Measurements from ENCODE around the gene SECISBP2.

SECISBP2 gene

DNA sequence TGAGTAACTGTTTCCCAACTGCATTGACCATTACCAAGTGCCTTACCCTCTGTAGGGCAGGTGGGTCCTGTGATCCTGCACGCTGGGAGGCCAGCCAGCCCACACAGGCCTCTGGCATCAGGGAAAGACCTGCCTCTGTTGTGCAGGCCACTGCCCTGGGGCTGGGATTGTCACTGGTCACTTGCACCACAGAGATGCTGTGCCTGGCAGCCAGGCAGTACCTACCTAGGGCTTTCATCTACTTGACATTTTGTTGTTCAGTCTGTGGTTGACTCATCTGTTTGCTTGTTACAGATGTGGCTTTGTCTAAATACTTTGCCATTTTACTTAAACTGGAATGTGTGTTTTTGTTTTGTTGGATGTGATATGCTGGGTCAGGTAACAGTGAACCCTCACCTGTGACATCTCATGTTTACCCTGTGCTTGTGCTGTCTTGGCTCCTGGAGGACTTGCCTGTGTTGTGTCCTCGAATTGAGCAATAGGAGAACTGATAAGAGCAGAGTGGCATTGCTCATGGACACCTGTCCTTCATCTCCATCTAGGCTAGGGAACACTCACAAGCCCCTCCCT lies 32.8 kb downstream of the SECISBP2 start:
- Histone ChIP-seq H3K4me3 (ENCODE audit: low read depth, low read length) (no peak overlapping the region), H4K91ac (ENCODE audit: low read depth, low read length) (no peak overlapping the region), H3K9ac (ENCODE audit: low read length) (no peak overlapping the region), H2AK5ac (ENCODE audit: low read length) (no peak overlapping the region), H3K23ac (ENCODE audit: low read length) (peak overlapping the region; percentile 42), H3K18ac (ENCODE audit: low read length) (no peak overlapping the region), H3K36me3 (ENCODE audit: control insufficient read depth in 1 of 2, insufficient read depth in 2 of 2, low read length in 2 of 2) (peaks cover 61 to 81% of the 10 kb centered on the region in 2 experiments), H3K4ac (ENCODE audit: low read depth, low read length) (no peak overlapping the region), H3K4me1 (ENCODE audit: control insufficient read depth in 1 of 2, insufficient read depth in 2 of 2, low read length in 2 of 2) (no peaks in the 10 kb centered on the region), H2AFZ (ENCODE audit: insufficient read depth, low read length, poor library complexity) (no peak overlapping the region), H3K27me3 (ENCODE audit: insufficient read depth, low read length) (no peaks in the 10 kb centered on the region), H2BK12ac (ENCODE audit: low read length) (no peak overlapping the region), H4K8ac (ENCODE audit: low read depth, low read length) (no peak overlapping the region), H4K12ac (ENCODE audit: low read depth, low read length) (no peak overlapping the region), H3K4me2 (ENCODE audit: low read length) (no peak overlapping the region), H3K79me2 (ENCODE audit: control insufficient read depth, insufficient read depth, low read length, poor library complexity) (no peaks in the 10 kb centered on the region), H3K9me3 (ENCODE audit: insufficient read depth, low read depth, low read length) (peaks cover 7% of the 10 kb centered on the region), H3K27ac (ENCODE audit: low read depth, low read length) (no peak overlapping the region), H2BK5ac (ENCODE audit: low read depth, low read length, poor library complexity) (no peak overlapping the region), H3K14ac (ENCODE audit: low read length) (no peak overlapping the region), H3K79me1 (ENCODE audit: low read length) (no peaks in the 10 kb centered on the region), H2BK120ac (ENCODE audit: insufficient read depth, low read length, poor library complexity) (no peak overlapping the region)
- peak in 1 of 2 donors; percentile 52 for DNase-seq
- no CpG with 5 or more reads among the region's 2 CpGs for WGBS (ENCODE audit: extremely low coverage, insufficient coverage, insufficient read length)

DNA sequence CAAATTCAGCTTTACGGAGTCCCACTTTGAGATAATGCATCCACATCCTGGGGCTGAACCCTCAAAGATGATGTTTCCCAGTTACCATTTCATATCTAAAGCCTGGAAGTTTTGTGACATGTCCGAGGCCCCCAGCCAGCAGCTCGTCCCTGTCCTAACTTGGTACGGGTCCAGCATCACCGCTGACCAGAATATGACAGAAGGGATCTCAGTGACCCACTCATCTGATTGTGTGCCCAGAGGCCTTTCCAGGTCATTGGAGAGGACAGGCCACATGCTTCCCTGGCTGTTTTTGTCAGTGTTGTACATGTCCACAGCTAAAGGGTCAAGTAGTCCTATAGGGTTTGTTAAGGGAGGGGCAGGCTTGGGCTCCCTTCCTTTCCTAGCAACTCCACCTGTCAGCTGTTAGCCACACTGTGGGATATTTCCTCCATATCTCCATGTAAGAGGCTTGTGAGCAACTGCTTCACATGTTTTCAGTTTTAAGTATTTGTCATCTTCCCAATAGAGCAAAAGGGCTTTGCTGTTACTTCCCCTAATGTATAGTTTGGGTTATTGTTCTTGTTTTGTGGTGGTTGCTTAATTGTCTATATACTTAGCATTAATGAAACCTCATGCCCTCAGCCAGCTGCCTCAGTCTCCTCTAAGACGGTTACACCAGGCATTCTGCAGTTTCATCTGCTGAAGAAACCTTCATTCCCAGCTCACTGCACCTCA lies 33.4 kb downstream of the SECISBP2 start:
- Histone ChIP-seq H4K8ac (ENCODE audit: low read depth, low read length) (no peak overlapping the region), H3K27ac (ENCODE audit: low read depth, low read length) (no peak overlapping the region), H3K14ac (ENCODE audit: low read length) (no peak overlapping the region), H3K79me1 (ENCODE audit: low read length) (no peaks in the 10 kb centered on the region), H3K4ac (ENCODE audit: low read depth, low read length) (no peak overlapping the region), H3K9me3 (ENCODE audit: insufficient read depth, low read depth, low read length) (peaks cover 7% of the 10 kb centered on the region), H3K79me2 (ENCODE audit: control insufficient read depth, insufficient read depth, low read length, poor library complexity) (no peaks in the 10 kb centered on the region), H3K27me3 (ENCODE audit: insufficient read depth, low read length) (no peaks in the 10 kb centered on the region), H2AFZ (ENCODE audit: insufficient read depth, low read length, poor library complexity) (no peak overlapping the region), H2BK12ac (ENCODE audit: low read length) (no peak overlapping the region), H3K23ac (ENCODE audit: low read length) (no peak overlapping the region), H2BK5ac (ENCODE audit: low read depth, low read length, poor library complexity) (no peak overlapping the region), H2AK5ac (ENCODE audit: low read length) (no peak overlapping the region), H4K91ac (ENCODE audit: low read depth, low read length) (no peak overlapping the region), H3K4me1 (ENCODE audit: control insufficient read depth in 1 of 2, insufficient read depth in 2 of 2, low read length in 2 of 2) (no peaks in the 10 kb centered on the region), H3K4me3 (ENCODE audit: low read depth, low read length) (no peak overlapping the region), H3K36me3 (ENCODE audit: control insufficient read depth in 1 of 2, insufficient read depth in 2 of 2, low read length in 2 of 2) (peaks cover 59 to 78% of the 10 kb centered on the region in 2 experiments), H3K4me2 (ENCODE audit: low read length) (no peak overlapping the region), H3K9ac (ENCODE audit: low read length) (no peak overlapping the region), H4K12ac (ENCODE audit: low read depth, low read length) (no peak overlapping the region), H2BK120ac (ENCODE audit: insufficient read depth, low read length, poor library complexity) (no peak overlapping the region), H3K18ac (ENCODE audit: low read length) (no peak overlapping the region)
- no peak for DNase-seq
- WGBS (ENCODE audit: extremely low coverage, insufficient coverage, insufficient read length): no CpG with 5 or more reads among the region's 6 CpGs

DNA sequence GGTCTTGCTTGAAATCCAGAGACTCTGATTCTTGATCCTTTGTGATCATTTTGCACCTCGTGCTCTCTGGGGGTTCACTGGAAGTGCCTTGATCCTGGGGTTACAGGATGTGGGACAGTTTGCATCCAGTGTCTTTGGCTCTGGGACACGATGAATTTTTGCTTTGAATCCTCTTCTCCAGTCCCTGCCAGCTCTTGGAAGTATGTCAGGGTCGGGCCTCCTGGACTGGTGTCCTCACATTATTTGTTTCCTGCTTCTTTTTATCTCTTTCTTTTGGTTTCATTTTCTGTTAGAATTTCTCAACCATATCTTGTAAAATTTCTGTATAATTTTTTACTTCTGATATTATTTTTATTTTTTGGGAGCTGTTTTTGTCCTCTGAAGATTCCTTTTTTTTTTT lies 34.2 kb downstream of the SECISBP2 start:
- Histone ChIP-seq H4K12ac (ENCODE audit: low read depth, low read length) (no peak overlapping the region), H3K27me3 (ENCODE audit: insufficient read depth, low read length) (no peaks in the 10 kb centered on the region), H3K18ac (ENCODE audit: low read length) (no peak overlapping the region), H2BK5ac (ENCODE audit: low read depth, low read length, poor library complexity) (no peak overlapping the region), H3K79me2 (ENCODE audit: control insufficient read depth, insufficient read depth, low read length, poor library complexity) (no peaks in the 10 kb centered on the region), H3K79me1 (ENCODE audit: low read length) (no peaks in the 10 kb centered on the region), H2BK120ac (ENCODE audit: insufficient read depth, low read length, poor library complexity) (no peak overlapping the region), H2AK5ac (ENCODE audit: low read length) (no peak overlapping the region), H3K14ac (ENCODE audit: low read length) (no peak overlapping the region), H3K23ac (ENCODE audit: low read length) (no peak overlapping the region), H3K4me1 (ENCODE audit: control insufficient read depth in 1 of 2, insufficient read depth in 2 of 2, low read length in 2 of 2) (no peaks in the 10 kb centered on the region), H3K4me2 (ENCODE audit: low read length) (no peak overlapping the region), H2BK12ac (ENCODE audit: low read length) (no peak overlapping the region), H3K27ac (ENCODE audit: low read depth, low read length) (no peak overlapping the region), H3K4ac (ENCODE audit: low read depth, low read length) (no peak overlapping the region), H3K36me3 (ENCODE audit: control insufficient read depth in 1 of 2, insufficient read depth in 2 of 2, low read length in 2 of 2) (peaks cover 62 to 78% of the 10 kb centered on the region in 2 experiments), H3K4me3 (ENCODE audit: low read depth, low read length) (no peak overlapping the region), H2AFZ (ENCODE audit: insufficient read depth, low read length, poor library complexity) (no peak overlapping the region), H3K9me3 (ENCODE audit: insufficient read depth, low read depth, low read length) (peaks cover 7% of the 10 kb centered on the region), H4K8ac (ENCODE audit: low read depth, low read length) (no peak overlapping the region), H4K91ac (ENCODE audit: low read depth, low read length) (no peak overlapping the region), H3K9ac (ENCODE audit: low read length) (no peak overlapping the region)
- WGBS (ENCODE audit: extremely low coverage, insufficient coverage, insufficient read length): no CpG with 5 or more reads among the region's 3 CpGs
- DNase-seq: no peak

DNA sequence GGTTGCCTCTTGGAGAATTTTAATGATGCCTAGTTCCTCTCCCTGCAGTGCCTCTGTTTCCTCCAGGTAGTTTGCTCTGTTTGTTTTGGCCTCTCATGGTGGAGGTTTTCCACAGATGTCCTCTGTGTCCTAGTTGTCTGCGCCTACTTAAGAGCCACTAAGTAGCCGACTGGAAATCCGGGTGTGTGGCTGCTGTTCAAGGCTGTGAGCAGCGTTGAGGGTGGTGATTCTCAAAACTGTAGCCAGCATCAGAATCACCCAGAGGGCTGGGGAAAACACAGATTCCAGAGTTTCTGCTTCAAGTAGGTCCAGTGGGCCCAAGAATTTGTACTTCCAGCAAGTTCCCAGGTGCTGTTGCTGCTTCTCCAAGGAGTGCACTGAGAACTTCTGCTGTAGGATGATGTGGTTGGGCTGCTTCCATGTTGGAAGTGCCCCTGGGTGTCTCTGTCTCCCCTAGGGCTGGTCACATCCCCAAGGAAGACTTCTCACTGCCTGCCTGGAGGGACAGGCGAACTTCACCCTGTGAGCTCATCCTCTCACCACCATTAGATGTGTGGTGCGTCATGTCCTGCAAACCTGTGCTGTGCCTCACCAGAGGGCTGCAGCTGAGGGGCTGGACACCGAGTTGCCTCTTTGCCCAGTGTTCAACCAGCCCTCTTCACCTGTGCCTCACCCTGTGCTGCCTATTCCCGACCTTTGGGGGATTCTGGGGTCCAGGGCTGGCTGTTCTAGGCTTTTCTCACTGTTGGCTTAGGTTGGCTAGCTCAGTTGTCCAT lies 34.8 kb downstream of the SECISBP2 start:
- H3K9me3 ChIP-seq (ENCODE audit: insufficient read depth, low read depth, low read length): peaks cover 7% of the 10 kb centered on the region
- H4K8ac ChIP-seq (ENCODE audit: low read depth, low read length): no peak overlapping the region
- WGBS (ENCODE audit: extremely low coverage, insufficient coverage, insufficient read length): no CpG with 5 or more reads among the region's 8 CpGs
- H4K91ac ChIP-seq (ENCODE audit: low read depth, low read length): no peak overlapping the region
- H2BK120ac ChIP-seq (ENCODE audit: insufficient read depth, low read length, poor library complexity): no peak overlapping the region
- no peaks in the 10 kb centered on the region for H3K79me1 ChIP-seq (ENCODE audit: low read length)
- no peak overlapping the region for H3K4me3 ChIP-seq (ENCODE audit: low read depth, low read length)
- H3K4me2 ChIP-seq (ENCODE audit: low read length): no peak overlapping the region
- peaks cover 0 to 2% of the 10 kb centered on the region in 2 experiments for H3K4me1 ChIP-seq (ENCODE audit: control insufficient read depth in 1 of 2, insufficient read depth in 2 of 2, low read length in 2 of 2)
- H2BK5ac ChIP-seq (ENCODE audit: low read depth, low read length, poor library complexity): no peak overlapping the region
- no peak overlapping the region for H4K12ac ChIP-seq (ENCODE audit: low read depth, low read length)
- peak overlapping the region; percentile 1 for H3K18ac ChIP-seq (ENCODE audit: low read length)
- no peak for DNase-seq
- H3K79me2 ChIP-seq (ENCODE audit: control insufficient read depth, insufficient read depth, low read length, poor library complexity): no peaks in the 10 kb centered on the region
- H2AFZ ChIP-seq (ENCODE audit: insufficient read depth, low read length, poor library complexity): no peak overlapping the region
- no peak overlapping the region for H3K23ac ChIP-seq (ENCODE audit: low read length)
- no peaks in the 10 kb centered on the region for H3K27me3 ChIP-seq (ENCODE audit: insufficient read depth, low read length)
- no peak overlapping the region for H2BK12ac ChIP-seq (ENCODE audit: low read length)
- H3K27ac ChIP-seq (ENCODE audit: low read depth, low read length): no peak overlapping the region
- no peak overlapping the region for H3K4ac ChIP-seq (ENCODE audit: low read depth, low read length)
- H3K36me3 ChIP-seq (ENCODE audit: control insufficient read depth in 1 of 2, insufficient read depth in 2 of 2, low read length in 2 of 2): peaks cover 63 to 79% of the 10 kb centered on the region in 2 experiments
- no peak overlapping the region for H3K14ac ChIP-seq (ENCODE audit: low read length)
- H2AK5ac ChIP-seq (ENCODE audit: low read length): no peak overlapping the region
- H3K9ac ChIP-seq (ENCODE audit: low read length): no peak overlapping the region
